ENCODE data around the gene PSME2.
A peak's percentile ranks its signal among the peaks of the same experiment; 100 is the strongest.

PSME2 gene

DNA sequence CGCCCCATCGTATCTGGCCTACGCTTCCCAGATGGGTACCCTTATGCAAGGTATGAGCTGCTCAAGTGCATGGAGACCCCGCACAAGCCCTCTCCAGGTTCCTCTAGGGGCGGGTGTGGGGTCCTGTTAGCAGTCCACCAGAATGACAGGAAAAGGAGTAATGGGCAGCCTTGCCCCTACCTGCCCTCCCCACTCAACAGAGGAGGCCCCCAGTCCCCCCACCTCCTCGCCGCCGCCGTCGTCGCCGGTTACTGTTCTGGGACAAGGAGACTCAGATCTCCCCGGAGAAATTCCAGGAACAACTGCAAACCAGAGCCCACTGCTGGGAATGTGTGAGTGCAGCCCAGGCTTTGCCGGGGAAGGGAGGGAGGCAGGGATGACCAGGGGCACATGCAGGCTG lies 31.5 kb upstream of the PSME2 start:
- Histone ChIP-seq H3K4me3 (ENCODE audit: low read depth, low read length) (no peak overlapping the region), H3K27ac (ENCODE audit: extremely low read depth, low read depth, low read length) (no peak overlapping the region), H3K9me3 (ENCODE audit: control insufficient read depth, insufficient read depth, low read depth, low read length) (no peaks in the 10 kb centered on the region), H3K4me1 (ENCODE audit: control insufficient read depth, insufficient read depth, low read length) (no peaks in the 10 kb centered on the region), H3K36me3 (ENCODE audit: control insufficient read depth in 2 of 2, insufficient read depth in 1 of 2, low read length in 2 of 2) (peaks cover 0 to 67% of the 10 kb centered on the region in 2 experiments; a peak in 2 of 3 replicates)
- POLR2A ChIA-PET: interaction anchor here (0.9 to 1.3 kb wide), 3 partner anchors 17 to 63 kb away, joined by 3 to 4 read pairs (median 4); partner anchors contain the start of genes DCAF11, IRF9, NRL and RNF31
- no peak for TF ChIP-seq ZNF624 (tag by site-specific recombination; IDR thresholded peaks at IDR 0.05)
- CTCF ChIA-PET: no interaction called here

DNA sequence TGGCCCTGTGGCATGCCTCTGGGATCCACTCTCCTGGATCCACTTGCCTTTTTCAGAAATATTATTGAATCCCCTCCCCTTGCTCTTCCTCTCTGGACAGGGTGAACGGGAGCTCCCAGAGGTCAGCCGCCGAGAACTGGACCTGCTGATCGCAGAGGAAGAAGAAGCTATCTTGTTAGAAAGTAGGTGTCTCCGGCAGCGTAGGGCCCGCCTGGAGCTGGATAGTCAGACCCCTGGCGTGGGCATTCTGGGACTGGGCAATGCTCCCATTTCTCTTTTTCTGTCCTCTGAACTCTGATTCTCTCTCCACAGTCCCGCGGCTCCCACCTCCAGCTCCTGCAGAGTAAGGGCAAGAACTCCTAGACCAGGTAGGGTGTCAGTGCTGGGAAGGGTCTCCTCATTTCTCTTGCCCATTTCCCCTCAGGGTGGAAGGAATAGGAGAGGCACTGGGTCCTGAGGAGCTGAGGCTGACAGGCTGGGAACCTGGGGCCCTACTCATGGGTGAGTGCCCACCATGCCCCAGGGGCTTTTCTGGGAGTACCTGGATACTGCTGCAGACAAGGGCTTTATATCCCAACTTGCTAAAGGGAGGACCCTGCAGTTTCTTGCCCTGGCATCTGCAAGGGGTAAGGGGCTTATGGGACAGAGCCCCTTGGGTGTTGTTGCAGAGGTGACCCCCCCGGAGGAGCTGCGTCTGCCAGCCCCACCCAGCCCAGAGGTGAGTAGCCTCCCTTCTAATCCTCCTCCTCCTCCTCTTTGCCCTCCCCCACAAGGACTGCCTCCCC lies 30.8 kb upstream of the PSME2 start:
- H3K4me3 ChIP-seq (ENCODE audit: low read depth, low read length): no peak overlapping the region
- POLR2A ChIA-PET: interaction anchor here (0.9 to 1.3 kb wide), 3 partner anchors 16 to 62 kb away, joined by 3 to 4 read pairs (median 4); partner anchors contain the start of genes DCAF11, IRF9, NRL and RNF31
- H3K9me3 ChIP-seq (ENCODE audit: control insufficient read depth, insufficient read depth, low read depth, low read length): no peaks in the 10 kb centered on the region
- CTCF ChIA-PET: no interaction called here
- H3K27ac ChIP-seq (ENCODE audit: extremely low read depth, low read depth, low read length): 0 out of 2 replicates have a peak overlapping the region, but pooled peaks have one; percentile 9
- TF ChIP-seq, protein P1, sequence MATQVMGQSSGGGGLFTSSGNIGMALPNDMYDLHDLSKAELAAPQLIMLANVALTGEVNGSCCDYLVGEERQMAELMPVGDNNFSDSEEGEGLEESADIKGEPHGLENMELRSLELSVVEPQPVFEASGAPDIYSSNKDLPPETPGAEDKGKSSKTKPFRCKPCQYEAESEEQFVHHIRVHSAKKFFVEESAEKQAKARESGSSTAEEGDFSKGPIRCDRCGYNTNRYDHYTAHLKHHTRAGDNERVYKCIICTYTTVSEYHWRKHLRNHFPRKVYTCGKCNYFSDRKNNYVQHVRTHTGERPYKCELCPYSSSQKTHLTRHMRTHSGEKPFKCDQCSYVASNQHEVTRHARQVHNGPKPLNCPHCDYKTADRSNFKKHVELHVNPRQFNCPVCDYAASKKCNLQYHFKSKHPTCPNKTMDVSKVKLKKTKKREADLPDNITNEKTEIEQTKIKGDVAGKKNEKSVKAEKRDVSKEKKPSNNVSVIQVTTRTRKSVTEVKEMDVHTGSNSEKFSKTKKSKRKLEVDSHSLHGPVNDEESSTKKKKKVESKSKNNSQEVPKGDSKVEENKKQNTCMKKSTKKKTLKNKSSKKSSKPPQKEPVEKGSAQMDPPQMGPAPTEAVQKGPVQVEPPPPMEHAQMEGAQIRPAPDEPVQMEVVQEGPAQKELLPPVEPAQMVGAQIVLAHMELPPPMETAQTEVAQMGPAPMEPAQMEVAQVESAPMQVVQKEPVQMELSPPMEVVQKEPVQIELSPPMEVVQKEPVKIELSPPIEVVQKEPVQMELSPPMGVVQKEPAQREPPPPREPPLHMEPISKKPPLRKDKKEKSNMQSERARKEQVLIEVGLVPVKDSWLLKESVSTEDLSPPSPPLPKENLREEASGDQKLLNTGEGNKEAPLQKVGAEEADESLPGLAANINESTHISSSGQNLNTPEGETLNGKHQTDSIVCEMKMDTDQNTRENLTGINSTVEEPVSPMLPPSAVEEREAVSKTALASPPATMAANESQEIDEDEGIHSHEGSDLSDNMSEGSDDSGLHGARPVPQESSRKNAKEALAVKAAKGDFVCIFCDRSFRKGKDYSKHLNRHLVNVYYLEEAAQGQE (tag by site-specific recombination; IDR thresholded peaks at IDR 0.05): no peak
- TF ChIP-seq ZNF324 (tag by site-specific recombination; IDR thresholded peaks at IDR 0.05): no peak
- no peak for TF ChIP-seq BCL11B (tag by site-specific recombination; IDR thresholded peaks at IDR 0.05; ENCODE audit: low read depth)
- TF ChIP-seq ZNF292 (tag by site-specific recombination; IDR thresholded peaks at IDR 0.05; ENCODE audit: borderline replicate concordance, low read depth): no peak
- no peak for TF ChIP-seq ZNF621 (tag by site-specific recombination; IDR thresholded peaks at IDR 0.05)
- no peak for TF ChIP-seq ZNF202 (tag by site-specific recombination; IDR thresholded peaks at IDR 0.05; ENCODE audit: borderline replicate concordance)
- TF ChIP-seq ZNF416 (tag by site-specific recombination; IDR thresholded peaks at IDR 0.05): no peak
- TF ChIP-seq BCL11A (tag by site-specific recombination; IDR thresholded peaks at IDR 0.05; ENCODE audit: low read depth): no peak
- no peak for TF ChIP-seq ZNF677 (tag by site-specific recombination; IDR thresholded peaks at IDR 0.05)
- TF ChIP-seq, protein P2, sequence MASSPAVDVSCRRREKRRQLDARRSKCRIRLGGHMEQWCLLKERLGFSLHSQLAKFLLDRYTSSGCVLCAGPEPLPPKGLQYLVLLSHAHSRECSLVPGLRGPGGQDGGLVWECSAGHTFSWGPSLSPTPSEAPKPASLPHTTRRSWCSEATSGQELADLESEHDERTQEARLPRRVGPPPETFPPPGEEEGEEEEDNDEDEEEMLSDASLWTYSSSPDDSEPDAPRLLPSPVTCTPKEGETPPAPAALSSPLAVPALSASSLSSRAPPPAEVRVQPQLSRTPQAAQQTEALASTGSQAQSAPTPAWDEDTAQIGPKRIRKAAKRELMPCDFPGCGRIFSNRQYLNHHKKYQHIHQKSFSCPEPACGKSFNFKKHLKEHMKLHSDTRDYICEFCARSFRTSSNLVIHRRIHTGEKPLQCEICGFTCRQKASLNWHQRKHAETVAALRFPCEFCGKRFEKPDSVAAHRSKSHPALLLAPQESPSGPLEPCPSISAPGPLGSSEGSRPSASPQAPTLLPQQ (tag by site-specific recombination; IDR thresholded peaks at IDR 0.05): no peak
- no peak for TF ChIP-seq RBAK (tag by site-specific recombination; IDR thresholded peaks at IDR 0.05)
- TF ChIP-seq ZNF548 (tag by site-specific recombination; IDR thresholded peaks at IDR 0.05): no peak
- no peak for TF ChIP-seq MZF1 (tag by site-specific recombination; IDR thresholded peaks at IDR 0.05; ENCODE audit: borderline replicate concordance)
- H3K4me1 ChIP-seq (ENCODE audit: control insufficient read depth, insufficient read depth, low read length): no peaks in the 10 kb centered on the region
- H3K36me3 ChIP-seq (ENCODE audit: control insufficient read depth in 2 of 2, insufficient read depth in 1 of 2, low read length in 2 of 2): peaks cover 0 to 61% of the 10 kb centered on the region in 2 experiments; a peak in 2 of 3 replicates

DNA sequence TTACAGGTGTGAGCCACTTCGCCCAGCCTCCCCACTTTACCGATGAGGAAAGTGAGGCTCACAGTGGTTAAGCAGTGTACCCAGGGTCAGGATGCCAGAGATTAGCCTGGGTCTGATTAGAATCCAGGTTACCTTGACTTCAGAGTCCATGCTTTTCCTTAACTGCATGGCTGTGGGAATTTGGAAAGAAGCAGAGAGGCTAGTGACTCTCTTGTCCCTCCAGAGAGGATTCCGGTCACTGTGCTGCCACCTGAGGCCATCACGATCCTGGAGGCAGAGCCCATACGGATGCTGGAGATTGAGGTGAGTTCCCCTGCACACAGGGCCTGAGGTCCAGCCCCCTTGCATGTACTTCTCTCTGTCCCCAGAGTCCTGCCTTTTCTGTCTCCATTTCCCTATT lies 30.2 kb upstream of the PSME2 start:
- H3K36me3 ChIP-seq (ENCODE audit: control insufficient read depth in 2 of 2, insufficient read depth in 1 of 2, low read length in 2 of 2): peaks cover 0 to 54% of the 10 kb centered on the region in 2 experiments; a peak in 2 of 3 replicates
- no peaks in the 10 kb centered on the region for H3K4me1 ChIP-seq (ENCODE audit: control insufficient read depth, insufficient read depth, low read length)
- H3K4me3 ChIP-seq (ENCODE audit: low read depth, low read length): no peak overlapping the region
- ChIA-PET CTCF (no interaction called here), POLR2A (interaction anchor here (0.9 kb wide), 1 partner anchor 40 kb away, joined by 4 read pairs; the partner anchor contains the start of gene PSME1)
- no peaks in the 10 kb centered on the region for H3K9me3 ChIP-seq (ENCODE audit: control insufficient read depth, insufficient read depth, low read depth, low read length)
- 0 out of 2 replicates have a peak overlapping the region, but pooled peaks have one; percentile 9 for H3K27ac ChIP-seq (ENCODE audit: extremely low read depth, low read depth, low read length)
- TF ChIP-seq ZNF266 (tag by site-specific recombination; IDR thresholded peaks at IDR 0.05; ENCODE audit: low read depth) (no peak), GLI4 (tag by site-specific recombination; IDR thresholded peaks at IDR 0.05) (no peak), KLF8 (tag by site-specific recombination; IDR thresholded peaks at IDR 0.05) (no peak), ZNF423 (tag by site-specific recombination; IDR thresholded peaks at IDR 0.05) (no peak)
- TF ChIP-seq, protein P3, sequence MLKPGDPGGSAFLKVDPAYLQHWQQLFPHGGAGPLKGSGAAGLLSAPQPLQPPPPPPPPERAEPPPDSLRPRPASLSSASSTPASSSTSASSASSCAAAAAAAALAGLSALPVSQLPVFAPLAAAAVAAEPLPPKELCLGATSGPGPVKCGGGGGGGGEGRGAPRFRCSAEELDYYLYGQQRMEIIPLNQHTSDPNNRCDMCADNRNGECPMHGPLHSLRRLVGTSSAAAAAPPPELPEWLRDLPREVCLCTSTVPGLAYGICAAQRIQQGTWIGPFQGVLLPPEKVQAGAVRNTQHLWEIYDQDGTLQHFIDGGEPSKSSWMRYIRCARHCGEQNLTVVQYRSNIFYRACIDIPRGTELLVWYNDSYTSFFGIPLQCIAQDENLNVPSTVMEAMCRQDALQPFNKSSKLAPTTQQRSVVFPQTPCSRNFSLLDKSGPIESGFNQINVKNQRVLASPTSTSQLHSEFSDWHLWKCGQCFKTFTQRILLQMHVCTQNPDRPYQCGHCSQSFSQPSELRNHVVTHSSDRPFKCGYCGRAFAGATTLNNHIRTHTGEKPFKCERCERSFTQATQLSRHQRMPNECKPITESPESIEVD (tag by site-specific recombination; IDR thresholded peaks at IDR 0.05): no peak
- TF ChIP-seq, protein P4, sequence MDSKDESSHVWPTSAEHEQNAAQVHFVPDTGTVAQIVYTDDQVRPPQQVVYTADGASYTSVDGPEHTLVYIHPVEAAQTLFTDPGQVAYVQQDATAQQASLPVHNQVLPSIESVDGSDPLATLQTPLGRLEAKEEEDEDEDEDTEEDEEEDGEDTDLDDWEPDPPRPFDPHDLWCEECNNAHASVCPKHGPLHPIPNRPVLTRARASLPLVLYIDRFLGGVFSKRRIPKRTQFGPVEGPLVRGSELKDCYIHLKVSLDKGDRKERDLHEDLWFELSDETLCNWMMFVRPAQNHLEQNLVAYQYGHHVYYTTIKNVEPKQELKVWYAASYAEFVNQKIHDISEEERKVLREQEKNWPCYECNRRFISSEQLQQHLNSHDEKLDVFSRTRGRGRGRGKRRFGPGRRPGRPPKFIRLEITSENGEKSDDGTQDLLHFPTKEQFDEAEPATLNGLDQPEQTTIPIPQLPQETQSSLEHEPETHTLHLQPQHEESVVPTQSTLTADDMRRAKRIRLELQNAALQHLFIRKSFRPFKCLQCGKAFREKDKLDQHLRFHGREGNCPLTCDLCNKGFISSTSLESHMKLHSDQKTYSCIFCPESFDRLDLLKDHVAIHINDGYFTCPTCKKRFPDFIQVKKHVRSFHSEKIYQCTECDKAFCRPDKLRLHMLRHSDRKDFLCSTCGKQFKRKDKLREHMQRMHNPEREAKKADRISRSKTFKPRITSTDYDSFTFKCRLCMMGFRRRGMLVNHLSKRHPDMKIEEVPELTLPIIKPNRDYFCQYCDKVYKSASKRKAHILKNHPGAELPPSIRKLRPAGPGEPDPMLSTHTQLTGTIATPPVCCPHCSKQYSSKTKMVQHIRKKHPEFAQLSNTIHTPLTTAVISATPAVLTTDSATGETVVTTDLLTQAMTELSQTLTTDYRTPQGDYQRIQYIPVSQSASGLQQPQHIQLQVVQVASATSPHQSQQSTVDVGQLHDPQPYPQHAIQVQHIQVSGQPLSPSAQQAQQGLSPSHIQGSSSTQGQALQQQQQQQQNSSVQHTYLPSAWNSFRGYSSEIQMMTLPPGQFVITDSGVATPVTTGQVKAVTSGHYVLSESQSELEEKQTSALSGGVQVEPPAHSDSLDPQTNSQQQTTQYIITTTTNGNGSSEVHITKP (tag by site-specific recombination; IDR thresholded peaks at IDR 0.05): no peak
